Activated CD8-positive, alpha-beta memory T cell treated with anti-CD3 and anti-CD28 coated beads for 36 hours (primary cell): Measurements from ENCODE around the gene PAIP2B. TPM values are rescaled to one million over a fixed set of nuclear protein-coding genes. Genes with fewer than 3 reads are reported as not detected.
"Not testable (repeated sequence)": the region's sequence is repeated elsewhere in the genome, so short reads cannot be mapped to it uniquely, and the experiment has no call there.

Experiments used
- CTCF ChIA-PET: fragments of 350-600 bp; sonication (Branson Sonifier 250); formaldehyde crosslinking; loops from one replicate; lab custom pipeline; 2021; ENCODE audit warnings: antibody characterized with exemption; lab: Charles Lee
- POLR2A ChIA-PET: fragments of 350-600 bp; sonication (Branson Sonifier 250); formaldehyde crosslinking; loops from one replicate; lab custom pipeline; 2021; ENCODE audit warnings: antibody characterized with exemption; lab: Charles Lee
- total RNA-seq, 2 experiments: library from RNA; stranded (reverse); gene quantifications; one replicate each; pipeline ENCODE4 v1.2.3, GENCODE V29; 2021

Gene PAIP2B, protein sequence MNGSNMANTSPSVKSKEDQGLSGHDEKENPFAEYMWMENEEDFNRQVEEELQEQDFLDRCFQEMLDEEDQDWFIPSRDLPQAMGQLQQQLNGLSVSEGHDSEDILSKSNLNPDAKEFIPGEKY
- total RNA-seq = 1 to 10 TPM; 1.7 to 1.9 TPM

GRCh38 chr2:71226965-71227560, at the start of gene PAIP2B:
Gene PAIP2B, minus strand, starts transcription at chr2:71227103. Its CDS starts 24,514 bp downstream, at chr2:71202589.
- ChIA-PET POLR2A (interaction anchor here (0.7 to 1.5 kb wide), 3 partner anchors 41 to 97 kb away, joined by 3 to 6 read pairs (median 3); partner anchors contain the start of genes MCEE and MPHOSPH10), CTCF (interaction anchor here (0.6 kb wide), 2 partner anchors 48 to 105 kb away, joined by 3 to 6 read pairs; partner anchors contain the start of gene ZNF638)

- ChIA-PET CTCF (interaction anchor here (1.0 to 1.6 kb wide), 3 partner anchors 24 to 234 kb away, joined by 3 to 5 read pairs (median 4); no protein-coding TSS in a partner anchor), POLR2A (interaction anchor here (1.6 kb wide), 1 partner anchor 49 kb away, joined by 3 read pairs; the partner anchor contains the start of gene PAIP2B)
Observed at GRCh38 chr2:71275939-71276310, 49.0 kb upstream of the PAIP2B start.

DNA sequence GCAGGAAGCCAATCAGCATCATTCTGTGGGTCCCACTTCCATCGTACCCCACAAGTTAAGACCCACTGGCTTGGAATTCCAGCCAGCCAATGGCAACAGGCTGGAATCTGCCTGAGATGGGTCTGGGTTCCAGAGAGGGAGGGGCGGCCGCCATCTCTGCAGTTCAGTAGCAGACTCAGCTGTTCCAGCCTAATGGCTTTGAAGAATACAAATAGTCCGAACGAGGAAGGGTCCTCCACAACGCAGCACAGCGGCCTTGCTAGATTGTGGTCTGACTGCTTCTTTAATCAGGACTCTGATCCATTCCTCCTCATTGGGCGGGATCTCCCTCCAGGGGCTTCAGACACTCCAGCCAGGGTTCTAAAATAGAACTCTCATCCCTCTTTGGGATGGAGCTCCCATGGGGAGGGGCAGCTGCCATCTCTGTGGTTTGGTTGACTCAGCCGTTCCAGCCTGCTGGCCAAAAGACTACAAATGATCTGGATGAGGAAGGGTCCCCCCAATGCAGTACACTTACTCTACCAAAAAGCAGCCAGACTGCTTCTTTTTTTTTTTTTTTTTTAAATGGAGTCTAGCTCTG, 42.7 kb upstream of the PAIP2B start:
- CTCF ChIA-PET = interaction anchor here (0.7 kb wide), 1 partner anchor 114 kb away, joined by 3 read pairs; no protein-coding TSS in a partner anchor
- POLR2A ChIA-PET = no interaction called here

- ChIA-PET POLR2A (no interaction called here), CTCF (interaction anchor here (0.6 kb wide), 1 partner anchor 68 kb away, joined by 4 read pairs; the partner anchor contains the start of gene ZNF638)
Observed at GRCh38 chr2:71263386-71263785, 36.5 kb upstream of the PAIP2B start.

DNA sequence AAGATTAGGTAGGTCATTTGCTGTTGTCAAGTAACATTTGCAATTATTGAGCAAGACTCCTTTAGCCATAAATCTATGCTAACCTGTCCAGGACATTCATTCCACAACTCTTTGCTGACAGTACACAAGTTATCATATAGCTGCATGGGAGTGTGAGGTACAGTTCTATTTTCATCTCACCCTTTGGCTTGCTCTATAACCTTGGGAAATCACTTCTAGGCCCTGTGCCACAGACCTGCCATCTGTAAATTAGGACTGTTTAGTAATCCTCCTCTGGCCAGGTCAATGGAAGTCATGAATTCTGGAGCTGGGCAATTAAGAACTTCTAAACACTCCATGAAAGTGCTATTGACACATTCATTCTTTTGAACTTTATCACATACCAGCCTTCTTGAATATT, 34.6 kb upstream of the PAIP2B start:
- ChIA-PET POLR2A (no interaction called here), CTCF (no interaction called here)

DNA sequence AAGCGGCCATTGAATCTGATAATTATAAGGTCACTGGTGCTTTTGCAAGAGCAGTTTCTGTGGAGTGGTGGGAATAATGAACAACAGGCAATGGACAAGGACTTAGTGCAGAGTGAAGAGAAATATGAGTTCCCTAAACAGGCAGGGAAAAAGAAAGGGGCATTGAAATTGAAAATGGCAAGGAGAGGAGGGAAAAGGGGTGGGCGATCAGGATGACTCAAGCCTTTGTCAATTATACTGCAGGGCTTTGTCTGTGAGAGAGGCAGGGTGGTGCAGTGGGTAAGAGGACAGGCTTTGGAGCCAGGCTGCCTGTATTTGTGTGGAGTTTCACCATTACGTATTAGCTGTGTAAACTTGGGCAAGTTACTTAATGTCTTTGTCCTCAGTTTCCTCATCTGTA, 29.5 kb upstream of the PAIP2B start:
- POLR2A ChIA-PET = no interaction called here
- CTCF ChIA-PET = no interaction called here

DNA sequence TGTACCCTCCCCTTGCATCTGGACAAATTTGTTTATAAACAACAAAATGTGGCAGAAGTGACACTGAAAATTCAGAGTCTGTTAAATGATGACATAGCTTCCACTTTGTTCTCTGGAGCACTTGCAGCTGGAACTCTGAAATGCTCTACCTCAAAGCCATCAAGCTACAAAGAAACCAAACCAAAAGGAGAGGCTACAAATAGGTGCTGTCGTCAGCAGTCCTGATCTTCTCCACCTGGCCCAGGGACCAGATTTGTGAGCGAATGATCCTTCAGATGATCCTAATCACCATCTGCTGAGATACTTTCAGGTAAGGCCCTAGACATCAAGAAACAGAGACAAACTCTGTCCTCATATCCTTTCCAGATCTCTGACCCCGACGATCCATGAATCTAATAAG, 27.9 kb upstream of the PAIP2B start:
- POLR2A ChIA-PET = no interaction called here
- CTCF ChIA-PET = no interaction called here

DNA sequence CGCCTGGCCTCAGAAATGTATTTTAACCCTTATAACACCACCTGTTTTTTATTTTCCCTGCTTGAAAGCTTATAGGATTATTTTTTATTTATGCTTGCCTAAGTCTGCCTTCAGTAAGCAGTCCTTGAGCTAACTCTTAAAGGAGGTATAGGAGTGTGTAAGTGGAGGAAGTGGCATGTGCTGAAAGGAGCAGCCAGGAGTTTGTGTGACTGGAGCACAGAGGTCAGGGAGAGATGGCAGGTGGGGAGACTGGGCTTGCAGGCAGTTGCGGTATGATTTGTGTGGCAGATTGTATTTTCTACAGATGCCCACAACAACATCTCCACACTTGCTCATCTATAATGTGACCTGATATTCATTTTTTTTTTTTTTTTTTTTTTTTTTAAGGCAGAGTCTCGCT, 27.2 kb upstream of the PAIP2B start:
- CTCF ChIA-PET = no interaction called here
- POLR2A ChIA-PET = no interaction called here

- CTCF ChIA-PET = no interaction called here
- POLR2A ChIA-PET = no interaction called here
Observed at GRCh38 chr2:71253476-71253875, 26.6 kb upstream of the PAIP2B start.

DNA sequence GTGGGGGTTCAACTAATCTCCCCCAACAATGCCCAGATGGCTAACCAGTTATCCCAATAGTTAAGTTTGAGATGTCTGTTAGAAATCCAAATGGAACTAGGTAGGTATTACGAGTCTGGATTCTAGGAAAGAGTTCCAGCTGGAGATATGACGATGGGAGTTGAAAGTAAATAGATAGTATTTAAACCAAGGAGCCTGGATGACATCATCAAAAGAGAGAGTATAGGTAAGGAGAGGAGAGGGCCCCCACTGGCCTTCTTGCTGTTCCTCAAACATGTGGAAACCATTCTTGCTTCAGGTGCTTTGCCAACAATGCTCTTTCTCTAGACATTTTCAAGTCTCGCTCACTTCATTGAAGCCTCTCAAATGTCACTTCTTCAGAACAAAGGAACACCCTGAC, 26.0 kb upstream of the PAIP2B start:
- CTCF ChIA-PET = no interaction called here
- POLR2A ChIA-PET = no interaction called here

DNA sequence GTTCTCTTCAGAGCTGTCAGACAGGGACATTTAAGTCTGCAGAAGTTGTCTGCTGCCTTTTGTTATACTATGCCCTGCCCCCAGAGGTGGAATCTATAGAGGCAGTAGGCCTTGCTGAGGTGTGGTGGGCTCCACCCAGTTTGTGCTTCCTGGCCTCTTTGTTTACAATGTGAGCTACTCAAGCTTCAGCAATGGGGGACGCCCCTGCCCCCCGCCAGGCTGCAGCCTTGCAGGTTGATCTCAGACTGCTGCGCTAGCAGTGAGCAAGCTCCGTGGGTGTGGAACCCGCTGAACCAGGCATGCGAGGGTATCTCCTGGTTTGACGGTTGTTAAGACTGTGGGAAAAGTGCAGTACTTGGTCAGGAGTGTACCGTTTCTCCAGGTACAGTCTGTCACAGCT, 24.0 kb upstream of the PAIP2B start:
- CTCF ChIA-PET = no interaction called here
- POLR2A ChIA-PET = no interaction called here

DNA sequence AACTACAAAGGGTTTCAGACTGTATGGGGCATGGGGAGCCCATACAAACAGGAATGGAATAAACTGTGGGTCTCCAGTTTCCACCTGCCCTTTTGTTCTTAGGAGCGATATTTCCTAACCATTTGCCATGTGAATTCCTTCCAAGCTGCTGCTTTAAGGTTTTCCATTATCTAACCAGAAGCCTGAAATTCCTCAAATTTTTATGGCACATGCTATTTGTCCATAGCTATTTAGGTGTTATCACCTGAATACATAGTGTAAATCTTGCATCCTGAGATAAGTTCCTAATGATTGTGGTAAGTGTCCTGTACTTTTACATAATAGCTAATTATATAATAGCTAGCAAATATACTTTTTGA, 17.4 kb upstream of the PAIP2B start:
- ChIA-PET POLR2A (no interaction called here), CTCF (interaction anchor here (0.6 kb wide), 1 partner anchor 109 kb away, joined by 3 read pairs; no protein-coding TSS in a partner anchor)

DNA sequence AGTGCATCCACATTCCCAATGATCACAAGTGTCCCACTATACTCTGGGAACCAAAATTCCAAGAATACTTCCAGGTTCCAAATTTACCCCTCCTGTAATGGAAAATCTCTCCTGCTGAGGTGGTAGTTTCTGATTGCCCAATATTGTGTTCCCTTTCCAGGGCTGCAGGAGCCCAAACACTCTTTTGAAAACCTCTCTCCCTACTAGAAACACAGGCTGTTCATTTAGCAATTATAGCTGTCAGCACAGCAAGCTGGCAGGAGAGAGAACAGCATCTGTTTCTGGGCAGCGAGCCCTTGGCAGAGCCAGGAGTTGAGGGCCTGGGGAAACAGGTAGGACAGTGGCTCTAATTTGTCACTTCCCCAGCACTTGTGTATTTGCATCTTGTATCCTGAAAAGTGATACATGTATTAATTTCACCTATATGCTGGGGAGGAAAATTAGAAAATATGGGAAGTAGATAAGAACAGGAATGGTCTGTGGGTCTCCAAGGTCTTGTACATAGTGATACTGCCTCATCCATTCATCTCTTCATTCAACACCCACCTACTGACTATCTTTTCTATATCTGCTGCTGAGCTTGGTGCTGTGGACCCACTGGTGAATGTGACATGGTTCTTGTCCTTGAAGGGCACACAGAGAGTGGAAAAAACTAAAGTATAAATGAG, 16.9 kb upstream of the PAIP2B start:
- ChIA-PET POLR2A (no interaction called here), CTCF (interaction anchor here (0.6 kb wide), 1 partner anchor 109 kb away, joined by 3 read pairs; no protein-coding TSS in a partner anchor)

GRCh38 chr2:71240794-71241193, 13.9 kb upstream of the PAIP2B start:
- ChIA-PET CTCF (no interaction called here), POLR2A (no interaction called here)

- POLR2A ChIA-PET = no interaction called here
- CTCF ChIA-PET = no interaction called here
Observed at GRCh38 chr2:71238089-71238488, 11.2 kb upstream of the PAIP2B start.

GRCh38 chr2:71235930-71236587, 9.2 kb upstream of the PAIP2B start:
- ChIA-PET POLR2A (no interaction called here), CTCF (interaction anchor here (1.1 kb wide), 1 partner anchor 8 kb away, joined by 3 read pairs; no protein-coding TSS in a partner anchor)

- POLR2A ChIA-PET, CTCF ChIA-PET: not testable (repeated sequence)
Observed at GRCh38 chr2:71233072-71233471, 6.2 kb upstream of the PAIP2B start.

DNA sequence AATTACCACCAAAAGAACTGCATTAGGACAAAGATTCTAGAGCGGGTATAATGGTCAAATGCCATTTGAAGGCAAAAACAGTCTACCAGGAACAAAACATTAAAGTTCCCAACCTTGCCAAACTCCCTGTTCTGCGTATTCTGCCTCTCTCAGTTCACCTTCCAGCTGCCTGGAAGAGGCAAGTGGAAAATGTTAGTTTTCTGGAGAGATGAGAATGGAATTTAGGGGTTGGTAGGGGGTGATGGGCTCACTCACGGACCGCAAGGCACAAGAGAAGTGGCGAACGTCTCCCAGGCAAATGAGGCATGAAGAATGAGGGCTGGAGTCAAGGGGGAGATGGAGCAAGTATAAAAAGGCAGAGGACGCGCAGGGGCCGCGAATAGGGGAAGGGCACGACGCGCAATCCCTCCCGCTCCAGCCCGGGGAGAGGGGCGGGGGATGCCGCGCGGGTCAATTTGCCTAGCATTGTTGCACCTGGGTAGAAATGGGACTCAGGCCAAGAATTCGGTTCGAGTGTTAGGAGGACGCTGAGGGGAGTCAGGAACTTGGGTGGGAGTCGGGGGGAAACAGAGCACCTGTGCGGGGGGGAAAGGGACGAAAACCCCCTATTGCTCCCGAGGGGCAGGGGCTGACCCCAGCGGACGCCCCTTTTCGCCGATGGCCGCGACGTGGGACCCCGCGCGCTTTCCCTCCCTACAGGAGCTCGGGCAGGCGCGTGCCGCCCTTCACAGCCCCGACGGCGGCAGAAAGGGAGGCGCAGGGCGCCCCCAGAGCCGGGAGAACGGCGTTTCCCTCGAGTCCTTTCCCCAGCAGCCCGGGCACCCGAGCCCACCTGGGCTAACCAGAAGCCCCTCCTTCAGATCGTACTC, 573 bp downstream of the PAIP2B start:
- CTCF ChIA-PET = interaction anchor here (0.6 to 1.3 kb wide), 3 partner anchors 50 to 105 kb away, joined by 3 to 5 read pairs (median 5); partner anchors contain the start of gene ZNF638
- POLR2A ChIA-PET = interaction anchor here (0.8 to 1.5 kb wide), 2 partner anchors 41 to 96 kb away, joined by 3 to 6 read pairs; partner anchors contain the start of genes MCEE and MPHOSPH10
